GM18526 (cell line): Measurements from ENCODE around the gene DPY19L3.

Experiments
- POLR2A ChIP-seq: IDR thresholded peaks from 3 replicates; pipeline ENCODE4 v1.6.1; 2011; ENCODE audit not compliant: insufficient read length; ENCODE audit errors: extremely low read depth

Gene DPY19L3

GRCh38 chr19:32532233-32532632 lies 126.7 kb downstream of the DPY19L3 start:
- TF ChIP-seq POLR2A, result no peak
